RCC 7860 (cell line): ENCODE results near the gene DLK1.

Experiments
- DNase-seq: peaks from one replicate; pipeline ENCODE4 v3.0.0-alpha.2; 2015; ENCODE audit warnings: low spot score
- FAIRE-seq: peaks from 2 replicates; lab custom pipeline; 2012; peaks lifted over from hg19 to GRCh38; lab: Jason Lieb, UNC

The DLK1 gene

DNA sequence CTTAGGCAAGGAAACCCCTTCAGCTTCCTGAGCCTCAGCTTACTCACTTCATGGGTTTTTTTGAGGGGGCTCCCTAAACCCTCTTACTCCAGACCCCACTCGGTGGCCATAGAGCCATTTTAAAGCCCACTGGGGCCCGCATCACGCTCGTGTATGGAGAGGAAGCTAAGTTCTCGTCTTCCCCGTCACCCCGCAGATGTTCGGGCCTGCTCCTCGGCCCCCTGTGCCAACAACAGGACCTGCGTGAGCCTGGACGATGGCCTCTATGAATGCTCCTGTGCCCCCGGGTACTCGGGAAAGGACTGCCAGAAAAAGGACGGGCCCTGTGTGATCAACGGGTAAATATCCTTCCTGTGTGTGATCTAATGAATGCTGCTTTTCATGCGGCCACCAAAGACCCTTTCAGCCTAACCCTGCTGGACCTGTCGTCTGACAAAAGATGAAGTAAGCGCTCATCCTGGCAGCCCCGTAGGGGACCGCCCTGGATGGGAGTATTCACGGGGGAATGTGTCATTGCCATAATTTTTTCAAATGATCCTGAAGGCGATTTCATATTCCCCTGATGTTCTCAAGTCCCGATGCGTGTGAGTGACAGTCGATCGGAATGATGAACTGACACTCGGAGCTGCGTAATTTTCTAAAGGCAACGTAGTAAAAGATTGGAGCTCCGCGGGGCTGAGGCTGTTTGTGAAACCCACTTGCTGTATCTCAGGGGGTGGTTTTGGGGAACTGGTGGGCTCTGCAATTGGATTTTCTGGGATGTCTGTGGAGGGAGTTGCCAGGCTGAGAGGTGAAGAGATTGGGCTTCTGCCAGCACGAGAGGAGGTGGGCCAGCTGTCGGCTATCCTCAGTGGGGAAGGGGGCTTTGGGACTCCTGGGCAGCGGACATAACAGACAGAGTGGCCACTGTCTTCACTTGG is 5.4 kb downstream of the DLK1 start:
- DNase-seq (no peak), FAIRE-seq (no peak)

- FAIRE-seq (no peak), DNase-seq (no peak)
These were observed 6.0 kb downstream of the DLK1 start for GRCh38 chr14:100732766-100733100.

DNA sequence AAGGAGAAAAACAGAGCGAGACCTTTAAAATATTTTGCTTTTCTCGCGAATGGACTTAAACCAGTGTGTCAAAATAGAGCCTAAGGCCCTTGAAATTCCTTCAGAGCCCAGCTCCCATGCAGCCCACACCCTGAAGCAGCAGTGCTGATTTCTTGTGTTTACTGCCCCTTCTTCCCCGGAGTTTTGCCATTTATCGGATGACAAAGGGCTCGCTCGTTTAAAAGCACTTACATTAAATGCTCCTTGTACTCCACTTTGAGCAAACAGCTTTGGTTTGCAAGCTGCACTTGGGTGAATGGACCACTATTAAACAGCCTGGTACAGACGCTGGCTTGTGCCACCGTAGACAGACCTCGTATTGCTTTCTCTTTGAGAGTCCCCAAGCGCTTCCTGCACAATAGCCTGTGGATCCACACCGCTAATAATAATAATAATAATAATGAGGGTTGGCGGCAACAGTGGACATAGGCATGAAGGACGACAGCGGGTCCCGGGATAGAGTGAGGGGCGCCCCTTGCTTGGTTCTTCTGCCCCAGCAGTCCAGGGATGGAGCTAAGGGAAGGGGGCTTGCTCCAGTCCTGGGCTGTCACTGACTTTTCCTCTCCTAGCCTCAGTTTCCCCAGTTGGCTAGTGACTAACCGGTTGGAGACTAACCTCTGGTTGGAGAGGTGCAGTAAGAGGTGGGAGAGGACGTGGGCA is 6.6 kb downstream of the DLK1 start:
- no peak for FAIRE-seq
- DNase-seq, result no peak

GRCh38 chr14:100734031-100734990 is 7.6 kb downstream of the DLK1 start:
- no peak for FAIRE-seq
- no peak for DNase-seq

GRCh38 chr14:100735271-100735670 is 8.6 kb downstream of the DLK1 start:
- no peak for DNase-seq
- no peak for FAIRE-seq

- no peak for FAIRE-seq
- no peak for DNase-seq
These were observed 9.8 kb downstream of the DLK1 start for GRCh38 chr14:100736269-100737180.

- FAIRE-seq (no peak), DNase-seq (no peak)
These were observed 10.8 kb downstream of the DLK1 start for GRCh38 chr14:100737526-100737925.

DNA sequence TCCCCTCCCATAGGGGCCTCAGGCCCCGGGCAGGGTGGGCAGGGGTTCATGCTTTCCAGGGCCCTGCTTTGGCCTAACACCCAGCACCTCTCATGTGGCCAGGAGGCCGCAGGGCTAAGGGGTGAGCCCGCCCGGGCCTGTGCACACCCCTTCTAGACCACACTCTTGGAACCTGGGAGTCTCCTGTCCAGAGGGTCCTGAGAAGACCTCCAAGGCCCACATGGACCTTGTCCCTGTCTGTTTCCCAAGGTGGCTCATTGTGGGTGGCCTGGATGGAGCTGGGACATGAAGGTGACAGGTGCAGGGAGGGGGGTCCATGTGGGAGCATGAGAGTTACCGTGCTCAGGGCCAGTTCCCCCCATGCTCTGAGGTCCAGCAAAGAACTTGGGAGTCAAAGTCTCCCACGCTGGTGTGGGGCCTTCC is 11.6 kb downstream of the DLK1 start:
- DNase-seq (no peak), FAIRE-seq (no peak)

DNA sequence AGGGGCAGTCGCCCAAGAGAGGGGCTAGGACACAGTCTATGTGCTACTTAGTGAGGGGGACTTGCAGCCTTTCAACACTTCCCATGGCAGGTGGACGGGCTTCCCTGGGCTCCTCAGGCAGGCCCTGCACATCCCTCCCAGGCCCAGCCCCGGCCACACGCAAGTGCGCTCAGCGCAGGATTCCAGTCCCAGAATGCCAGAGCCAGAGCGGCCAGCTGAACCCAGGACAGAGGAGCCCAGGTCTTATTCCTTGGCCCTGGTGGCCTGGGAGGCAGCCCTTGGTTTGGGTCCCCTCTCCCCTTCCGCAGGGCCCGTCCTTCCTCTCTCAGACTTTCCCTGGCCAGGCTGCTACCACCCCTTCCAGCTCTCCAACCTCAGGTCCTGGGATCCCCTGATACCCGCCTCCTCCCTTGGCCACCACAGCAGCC is 12.0 kb downstream of the DLK1 start:
- FAIRE-seq, result no peak
- no peak for DNase-seq

DNA sequence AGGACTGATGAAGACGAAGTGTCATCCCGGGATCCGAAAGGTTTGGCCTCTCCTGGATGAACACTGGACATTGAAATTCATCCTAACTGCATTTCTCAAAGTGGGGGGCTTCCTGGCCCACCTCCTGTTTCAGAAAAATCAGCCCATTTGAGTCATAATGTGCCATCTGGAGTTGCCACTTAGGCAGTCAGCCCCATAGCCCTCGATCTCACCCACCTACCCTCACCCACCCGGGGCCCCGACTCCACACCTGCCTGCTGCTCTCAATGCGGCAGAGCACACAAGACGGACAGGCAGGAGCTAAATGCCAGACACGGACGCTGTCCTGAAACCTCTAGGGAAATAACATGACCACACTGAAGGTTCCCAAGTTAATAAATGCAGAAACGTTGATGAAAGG is 12.6 kb downstream of the DLK1 start:
- FAIRE-seq (no peak), DNase-seq (no peak)

- FAIRE-seq (no peak), DNase-seq (no peak)
These were observed 13.6 kb downstream of the DLK1 start for GRCh38 chr14:100740196-100740825.

DNA sequence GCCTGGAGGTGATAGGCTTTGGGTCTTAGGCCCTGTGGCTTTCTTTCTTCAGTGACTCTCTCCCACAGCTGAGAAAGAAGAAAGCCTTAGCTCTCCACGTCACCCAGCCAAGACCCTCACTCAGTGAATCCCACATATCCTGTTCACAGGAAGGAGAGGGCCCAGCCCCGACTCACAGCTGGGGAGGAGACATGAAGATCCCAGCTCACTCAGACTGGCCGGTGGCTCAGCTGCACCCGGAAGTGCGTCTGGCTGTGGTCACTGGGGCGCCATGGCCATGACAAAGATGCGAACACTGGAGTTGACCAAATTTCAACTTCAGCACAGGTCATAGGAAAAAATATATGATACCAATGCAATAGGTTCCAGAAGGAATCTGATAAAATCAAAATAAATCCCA is 14.2 kb downstream of the DLK1 start:
- no peak for DNase-seq
- FAIRE-seq, result no peak

DNA sequence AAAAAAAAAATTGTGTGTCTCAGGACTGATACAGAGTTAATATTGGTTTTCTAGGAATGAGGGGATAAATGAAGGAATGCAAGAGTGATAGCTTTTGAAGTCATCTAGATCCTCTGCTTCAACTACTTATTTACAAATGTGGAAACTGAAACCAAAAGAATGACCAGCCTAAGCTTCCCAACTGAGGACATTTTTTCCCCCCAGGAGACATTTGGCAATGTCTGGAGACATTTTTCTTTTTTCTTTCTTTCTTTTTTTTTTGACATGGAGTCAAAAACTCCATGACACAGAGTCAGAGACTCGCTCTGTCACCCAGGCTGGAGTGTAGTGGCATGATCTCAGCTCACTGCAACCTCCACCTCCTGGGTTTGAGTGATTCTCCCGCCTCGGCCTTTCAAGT is 15.3 kb downstream of the DLK1 start:
- DNase-seq (no peak), FAIRE-seq (no peak)

DNA sequence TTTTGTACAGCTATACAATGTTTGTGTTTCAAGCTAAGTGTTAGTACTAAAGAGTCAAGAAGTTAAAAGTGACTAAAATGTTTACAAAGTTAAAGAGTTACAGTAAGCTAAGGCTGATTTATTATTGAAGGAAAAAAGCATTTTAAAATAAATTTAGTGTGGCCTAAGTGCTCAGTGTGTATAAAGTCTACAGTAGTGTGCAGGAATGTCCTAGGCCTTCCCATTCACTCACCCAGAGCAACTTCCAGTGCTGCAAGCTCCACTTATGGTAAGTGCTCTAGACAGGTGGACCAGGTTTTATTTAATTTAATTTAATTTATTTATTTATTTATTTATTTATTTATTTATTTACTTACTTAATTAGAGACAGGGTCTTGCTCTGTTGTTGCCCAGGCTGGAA is 19.6 kb downstream of the DLK1 start:
- DNase-seq (no peak), FAIRE-seq (no peak)

DNA sequence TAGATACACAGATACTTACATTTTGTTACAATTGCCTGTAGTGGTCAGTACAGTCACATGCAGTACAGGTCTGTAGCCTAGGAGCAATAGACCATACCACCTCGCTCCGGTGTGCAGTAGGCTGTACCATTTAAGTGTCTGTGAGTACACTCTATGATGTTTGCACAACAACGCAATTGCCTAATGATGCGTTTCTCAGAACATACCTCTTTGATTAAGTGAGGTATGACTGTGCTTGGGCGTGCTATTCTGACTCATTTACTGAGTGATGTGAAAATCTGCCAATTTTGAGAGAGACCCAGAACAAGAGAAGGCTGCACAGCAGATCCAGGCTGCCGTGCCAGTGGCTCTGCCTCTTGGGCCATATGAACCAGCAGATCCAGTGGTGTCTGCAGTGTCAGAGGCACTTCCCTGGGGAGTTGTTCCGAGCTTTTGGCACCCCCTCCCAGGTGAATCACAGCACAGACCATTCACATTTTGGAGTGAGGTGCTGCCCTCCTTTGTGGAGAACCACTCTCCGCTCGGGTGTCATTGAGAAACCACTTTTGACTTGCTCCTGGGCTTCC is 20.4 kb downstream of the DLK1 start:
- FAIRE-seq, result no peak
- peak; percentile 52 for DNase-seq

- DNase-seq (no peak), FAIRE-seq (no peak)
These were observed 21.0 kb downstream of the DLK1 start for GRCh38 chr14:100747736-100748135.

DNA sequence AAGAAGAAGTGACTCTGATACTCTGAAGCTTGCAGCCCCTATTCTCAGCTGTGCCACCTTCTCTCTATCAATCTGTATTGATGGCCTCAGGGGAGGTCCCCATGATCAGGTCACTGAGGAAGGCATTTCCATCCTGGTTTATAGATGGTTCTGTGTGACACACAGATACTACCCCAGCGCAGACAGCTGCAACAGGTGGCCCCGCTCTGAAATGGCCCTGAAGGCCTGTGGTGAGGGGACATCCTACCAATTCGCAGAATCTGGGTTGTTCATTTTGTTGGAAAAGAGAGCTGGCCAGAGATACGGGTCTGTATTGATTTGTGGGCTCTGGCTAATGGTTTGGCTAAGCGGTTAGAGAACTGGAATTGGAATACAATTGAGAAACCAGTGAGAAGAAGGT is 21.7 kb downstream of the DLK1 start:
- DNase-seq, result no peak

DNA sequence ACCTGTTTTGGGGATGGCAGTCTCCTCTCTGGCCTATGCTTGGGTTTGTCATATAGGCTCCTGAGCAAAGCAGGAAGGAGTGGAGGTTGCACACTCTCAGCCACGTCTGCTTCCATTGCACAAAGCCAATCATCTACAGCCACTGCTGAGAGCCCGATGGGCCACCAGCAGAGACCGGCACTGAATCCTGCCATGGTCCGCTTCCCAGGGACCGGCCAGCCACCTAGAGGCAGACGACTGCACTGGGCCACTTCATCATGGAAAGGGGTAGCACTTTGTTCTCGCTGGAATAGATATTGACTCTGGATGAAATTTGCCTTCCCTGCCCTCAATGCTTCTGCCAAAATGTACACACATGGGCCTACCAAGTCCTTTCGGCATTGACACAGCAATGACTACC is 22.3 kb downstream of the DLK1 start:
- DNase-seq (no peak), FAIRE-seq (no peak)

More for the DNA sequence above, 21.7 kb downstream of the DLK1 start:
- no peak for FAIRE-seq

GRCh38 chr14:100749967-100750597 is 23.4 kb downstream of the DLK1 start:
- DNase-seq (no peak), FAIRE-seq (no peak)
